K562 (cell line): ENCODE measurements around the gene SLC9A1. TPM values are rescaled to one million over a fixed set of nuclear protein-coding genes. Genes with fewer than 3 reads are reported as not detected.

ENCODE experiments used
- BACH1 ChIP-seq: fragments of 200-800 bp; sonication (Bioruptor generic); IDR thresholded peaks from 2 replicates; pipeline ENCODE4 v1.6.1; 2016; ENCODE audit warnings: missing genetic modification characterization, missing compliant biosample characterization
- BCOR ChIP-seq: fragments of 450-650 bp; IDR thresholded peaks from 2 replicates; pipeline ENCODE4 v1.6.1; 2016
- BRCA1 ChIP-seq, 2 experiments: fragments of 450-650 bp in 1 of 2; sonication (generic) in 1 of 2; formaldehyde crosslinking in 1 of 2; IDR thresholded peaks; 2 replicates each; pipeline versions ENCODE4 v1.5.0 to v1.6.1; 2017 to 2020; ENCODE audit warnings: mild to moderate bottlenecking in 1 of 2, missing genetic modification reagents in 1 of 2
- BRF1 ChIP-seq: IDR thresholded peaks from 3 replicates; pipeline ENCODE4 v1.6.1; 2011; ENCODE audit warnings: borderline replicate concordance, mild to moderate bottlenecking; ENCODE audit not compliant: insufficient read length; ENCODE audit errors: extremely low read depth
- CBFA2T3 ChIP-seq: fragments of 450-650 bp; IDR thresholded peaks from 2 replicates; pipeline ENCODE4 v1.6.1; 2017
- CEBPG ChIP-seq, 3 experiments: fragments of 200-800 bp in 1 of 3; sonication (Bioruptor generic) in 1 of 3; sonication (generic) in 1 of 3; formaldehyde crosslinking in 1 of 3; IDR thresholded peaks in 2 of 3; conservative IDR thresholded peaks in 1 of 3; 2 replicates each; pipeline versions ENCODE4 v1.6.1 to v1.8.0; 2016 to 2022; ENCODE audit warnings: missing compliant biosample characterization in 2 of 3, missing genetic modification characterization in 2 of 3, mild to moderate bottlenecking in 1 of 3, missing genetic modification reagents in 1 of 3
- CREB5 ChIP-seq: fragments of 250-450 bp; sonication (Bioruptor Pico); IDR thresholded peaks from 2 replicates; pipeline ENCODE4 v1.5.0; 2020; ENCODE audit warnings: mild to moderate bottlenecking
- EHMT2 ChIP-seq: fragments of 450-650 bp; IDR thresholded peaks from 2 replicates; pipeline ENCODE4 v1.6.1; 2018; ENCODE audit warnings: antibody characterized with exemption
- GATAD2A ChIP-seq: fragments of 450-650 bp; IDR thresholded peaks from 2 replicates; pipeline ENCODE4 v1.6.1; 2017
- HDAC3 ChIP-seq: fragments of 450-650 bp; IDR thresholded peaks from 2 replicates; pipeline ENCODE4 v1.6.1; 2018; ENCODE audit warnings: borderline replicate concordance, mild to moderate bottlenecking, moderate library complexity; ENCODE audit not compliant: partially characterized antibody
- JUN ChIP-seq, 2 experiments: sonication (generic) in 1 of 2; formaldehyde crosslinking in 1 of 2; IDR thresholded peaks; 2 replicates each; pipeline versions ENCODE4 v1.6.1 to v1.8.0; 2012 to 2022; ENCODE audit warnings: borderline replicate concordance in 2 of 2, mild to moderate bottlenecking in 2 of 2, improper control_type of control experiment in 1 of 2, low read depth in 1 of 2, low read length in 1 of 2, missing genetic modification reagents in 1 of 2
- L3MBTL2 ChIP-seq: fragments of 450-650 bp; IDR thresholded peaks from 2 replicates; pipeline ENCODE4 v1.6.1; 2016; ENCODE audit warnings: mild to moderate bottlenecking, moderate library complexity
- NEUROD1 ChIP-seq: fragments of 150-350 bp; IDR thresholded peaks from 2 replicates; pipeline ENCODE4 v1.6.1; 2014; ENCODE audit warnings: borderline replicate concordance, low read length, low read depth; ENCODE audit not compliant: partially characterized antibody
- OTX1 ChIP-seq: fragments of 450-650 bp; formaldehyde crosslinking; IDR thresholded peaks from 2 replicates; pipeline ENCODE4 v1.4.0; 2022; ENCODE audit warnings: mild to moderate bottlenecking
- PHTF2 ChIP-seq: fragments of 250-450 bp; sonication (Bioruptor Pico); IDR thresholded peaks from 2 replicates; pipeline ENCODE4 v1.5.0; 2021; ENCODE audit warnings: mild to moderate bottlenecking
- RNF2 ChIP-seq: sonication (generic); IDR thresholded peaks from 2 replicates; pipeline ENCODE4 v1.6.1; 2016
- SOX6 ChIP-seq: fragments of 450-650 bp; IDR thresholded peaks from 2 replicates; pipeline ENCODE4 v1.6.1; 2014; ENCODE audit warnings: mild to moderate bottlenecking
- SRF ChIP-seq, 2 experiments: fragments of 250-450, 450-650 bp in 1 of 2; sonication (Bioruptor Pico) in 1 of 2; sonication (generic) in 1 of 2; formaldehyde crosslinking; IDR thresholded peaks; 2 replicates each; pipeline versions ENCODE4 v1.5.0 to v1.5.1; 2020 to 2022; ENCODE audit warnings: mild to moderate bottlenecking in 1 of 2, missing genetic modification reagents in 1 of 2
- ZFPM2 ChIP-seq: fragments of 250-450 bp; sonication (Bioruptor Pico); IDR thresholded peaks from 2 replicates; pipeline ENCODE4 v1.5.1; 2022; ENCODE audit warnings: mild to moderate bottlenecking
- ZNF347 ChIP-seq: fragments of 450-650 bp; formaldehyde crosslinking; IDR thresholded peaks from 2 replicates; pipeline ENCODE4 v1.4.0; 2020; ENCODE audit warnings: low read depth, mild to moderate bottlenecking, moderate library complexity
- ZNF695 ChIP-seq: fragments of 450-650 bp; formaldehyde crosslinking; IDR thresholded peaks from 2 replicates; pipeline ENCODE4 v1.4.0; 2020; ENCODE audit warnings: mild to moderate bottlenecking, moderate library complexity
- ZNF717 ChIP-seq: fragments of 250-450 bp; sonication (Bioruptor Pico); IDR thresholded peaks from 2 replicates; pipeline ENCODE4 v1.5.0; 2021
- polyA plus RNA-seq, 8 experiments: library from polyadenylated mRNA; depleted of rRNA in 4 of 8; stranded (reverse) in 5 of 8; unstranded in 3 of 8; fragments of >200 nt; fragmentation: Nextera tagmentation in 2 of 8; fragmentation: Illumina TruSeq in 1 of 8; extraction: Ambion mirVana in 2 of 8; extraction: Trizol in 1 of 8; gene quantifications; 2 replicates each; pipeline versions ENCODE4 v1.2.1 to v1.2.3, GENCODE V29; 2011 to 2014; ENCODE audit warnings: inconsistent platforms in 1 of 8, missing spikeins in 1 of 8
- total RNA-seq, 7 experiments: library from RNA; depleted of rRNA in 6 of 7; stranded (reverse); fragments of >200 nt in 6 of 7; fragmentation: Illumina TruSeq in 2 of 7; extraction: Trizol in 2 of 7; gene quantifications; 2 replicates each; pipeline versions ENCODE4 v1.2.1 to v1.2.3, GENCODE V29; 2011 to 2021; ENCODE audit warnings: low replicate concordance in 1 of 7
- TF ChIP-seq, protein P1 (sequence below): fragments of 250-450 bp; sonication (Bioruptor Pico); IDR thresholded peaks from 2 replicates; pipeline ENCODE4 v1.8.0; 2021; ENCODE audit warnings: mild to moderate bottlenecking, moderate library complexity
- TF ChIP-seq, protein P2 (sequence below): fragments of 200-800 bp; sonication (Bioruptor generic); IDR thresholded peaks from 2 replicates; pipeline ENCODE4 v1.6.1; 2017; ENCODE audit warnings: missing genetic modification characterization, missing compliant biosample characterization

Gene SLC9A1
- total and polyA plus RNA-seq, 9 of the 15 experiments (the other 6 are each of a cell fraction or from before 2014, with no cell fraction given), result 0.59 to 14.4 (median 2.0) TPM

DNA sequence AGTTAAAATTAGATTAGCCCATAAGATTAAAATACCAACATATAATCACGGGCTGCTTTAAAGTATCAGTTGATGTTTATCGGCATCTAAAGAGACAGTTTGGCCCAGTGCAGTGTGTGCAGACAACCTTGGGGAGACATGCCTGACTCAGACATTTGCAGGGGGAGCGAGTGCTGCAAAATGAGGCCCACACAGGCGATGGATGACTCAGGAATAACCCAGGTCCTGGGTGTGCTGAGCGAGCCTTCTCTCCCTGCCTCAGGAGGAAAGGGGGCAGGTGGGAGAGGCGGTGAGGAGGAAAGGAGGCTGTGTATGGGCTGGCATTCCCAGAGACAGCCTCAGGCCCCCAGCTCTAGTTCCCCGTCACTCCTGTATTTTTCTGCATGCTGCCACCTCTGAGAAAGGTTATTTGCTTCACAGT is 9.0 kb downstream of the SLC9A1 start (continued):
- peak; percentile 51; the same call in 1 of the 2 replicates for TF ChIP-seq JUN (IDR thresholded peaks at IDR 0.05; ENCODE audit: borderline replicate concordance, low read depth, low read length)
- TF ChIP-seq JUN (CRISPR knock-in tag; IDR thresholded peaks at IDR 0.05; ENCODE audit: borderline replicate concordance), result no peak
- no peak for TF ChIP-seq ZNF347 (CRISPR knock-in tag)
- TF ChIP-seq NEUROD1, result peak; percentile 68
- TF ChIP-seq RNF2, result no peak
- TF ChIP-seq L3MBTL2, result 0 out of 2 replicates have a peak, but pooled peaks have one; percentile 17
- no peak for TF ChIP-seq ZNF695 (CRISPR knock-in tag)
- peak; percentile 83 for TF ChIP-seq BACH1 (tag)
- TF ChIP-seq, protein P1, sequence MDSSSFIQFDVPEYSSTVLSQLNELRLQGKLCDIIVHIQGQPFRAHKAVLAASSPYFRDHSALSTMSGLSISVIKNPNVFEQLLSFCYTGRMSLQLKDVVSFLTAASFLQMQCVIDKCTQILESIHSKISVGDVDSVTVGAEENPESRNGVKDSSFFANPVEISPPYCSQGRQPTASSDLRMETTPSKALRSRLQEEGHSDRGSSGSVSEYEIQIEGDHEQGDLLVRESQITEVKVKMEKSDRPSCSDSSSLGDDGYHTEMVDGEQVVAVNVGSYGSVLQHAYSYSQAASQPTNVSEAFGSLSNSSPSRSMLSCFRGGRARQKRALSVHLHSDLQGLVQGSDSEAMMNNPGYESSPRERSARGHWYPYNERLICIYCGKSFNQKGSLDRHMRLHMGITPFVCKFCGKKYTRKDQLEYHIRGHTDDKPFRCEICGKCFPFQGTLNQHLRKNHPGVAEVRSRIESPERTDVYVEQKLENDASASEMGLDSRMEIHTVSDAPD, result no peak
- 0 out of 2 replicates have a peak, but pooled peaks have one; percentile 35 for TF ChIP-seq GATAD2A
- TF ChIP-seq CBFA2T3, result peak; percentile 22; the same call in 1 of the 2 replicates
- no peak for TF ChIP-seq EHMT2
- TF ChIP-seq BRCA1 (IDR thresholded peaks at IDR 0.05), result no peak
- no peak for TF ChIP-seq BRCA1 (CRISPR knock-in tag; IDR thresholded peaks at IDR 0.05)
- no peak for TF ChIP-seq OTX1 (CRISPR knock-in tag)
- no peak for TF ChIP-seq SRF (CRISPR knock-in tag; IDR thresholded peaks at IDR 0.05)
- TF ChIP-seq, protein P2, sequence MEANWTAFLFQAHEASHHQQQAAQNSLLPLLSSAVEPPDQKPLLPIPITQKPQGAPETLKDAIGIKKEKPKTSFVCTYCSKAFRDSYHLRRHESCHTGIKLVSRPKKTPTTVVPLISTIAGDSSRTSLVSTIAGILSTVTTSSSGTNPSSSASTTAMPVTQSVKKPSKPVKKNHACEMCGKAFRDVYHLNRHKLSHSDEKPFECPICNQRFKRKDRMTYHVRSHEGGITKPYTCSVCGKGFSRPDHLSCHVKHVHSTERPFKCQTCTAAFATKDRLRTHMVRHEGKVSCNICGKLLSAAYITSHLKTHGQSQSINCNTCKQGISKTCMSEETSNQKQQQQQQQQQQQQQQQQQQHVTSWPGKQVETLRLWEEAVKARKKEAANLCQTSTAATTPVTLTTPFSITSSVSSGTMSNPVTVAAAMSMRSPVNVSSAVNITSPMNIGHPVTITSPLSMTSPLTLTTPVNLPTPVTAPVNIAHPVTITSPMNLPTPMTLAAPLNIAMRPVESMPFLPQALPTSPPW, result peak; percentile 81
- TF ChIP-seq HDAC3, result no peak
- TF ChIP-seq CEBPG (CRISPR knock-in tag; IDR thresholded peaks at IDR 0.05), result no peak
- no peak for TF ChIP-seq CEBPG (tag; conservative IDR thresholded peaks at IDR 0.05 in 1 of 2, IDR thresholded peaks at IDR 0.05 in 1 of 2)
- TF ChIP-seq BRF1, result no peak
- no peak for TF ChIP-seq CREB5 (CRISPR knock-in tag)
- no peak for TF ChIP-seq BCOR
- no peak for TF ChIP-seq ZNF717 (CRISPR knock-in tag)
- TF ChIP-seq PHTF2 (CRISPR knock-in tag), result no peak
- TF ChIP-seq SOX6, result no peak; the same call in 1 of the 2 replicates
- no peak for TF ChIP-seq ZFPM2
